GM21737 (cell line): ENCODE results near the gene CDH19.
"Not testable (repeated sequence)": the region's sequence is repeated elsewhere in the genome, so short reads cannot be mapped to it uniquely, and the experiment has no call there.

Source experiments
- ATAC-seq: cut with Tn5 transposase; IDR thresholded peaks from one replicate; pipeline ENCODE4 v1.9.1; 2021; ENCODE audit warnings: mild to moderate bottlenecking, moderate library complexity; ENCODE audit not compliant: unreplicated experiment

Gene CDH19

GRCh38 chr18:66564236-66564635 is 39.7 kb downstream of the CDH19 start:
- no peak for ATAC-seq

- ATAC-seq, result no peak
Observed at GRCh38 chr18:66562279-66562678, 41.6 kb downstream of the CDH19 start.

- no peak for ATAC-seq
Observed at GRCh38 chr18:66560094-66560493, 43.8 kb downstream of the CDH19 start.

- no peak for ATAC-seq
Observed at GRCh38 chr18:66558773-66559172, 45.1 kb downstream of the CDH19 start.

DNA sequence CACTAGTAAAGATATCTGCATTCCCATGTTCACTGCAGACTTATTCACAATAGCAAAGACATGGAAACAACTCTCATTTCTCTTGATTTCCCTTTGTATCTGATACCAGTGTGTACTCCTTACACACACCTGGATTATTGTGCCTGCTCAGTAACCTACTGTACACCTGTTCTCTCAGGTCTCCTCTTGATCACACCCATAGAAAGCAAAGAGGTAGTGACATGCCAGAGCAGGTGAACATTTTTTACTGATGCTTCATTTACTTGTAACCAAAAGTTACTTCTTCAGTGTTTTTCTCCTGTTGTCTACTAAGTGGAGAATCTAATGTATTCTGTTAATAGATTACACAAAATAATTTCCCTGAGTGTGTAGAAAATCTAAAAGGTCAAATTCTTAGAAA is 46.8 kb downstream of the CDH19 start:
- ATAC-seq, result no peak

DNA sequence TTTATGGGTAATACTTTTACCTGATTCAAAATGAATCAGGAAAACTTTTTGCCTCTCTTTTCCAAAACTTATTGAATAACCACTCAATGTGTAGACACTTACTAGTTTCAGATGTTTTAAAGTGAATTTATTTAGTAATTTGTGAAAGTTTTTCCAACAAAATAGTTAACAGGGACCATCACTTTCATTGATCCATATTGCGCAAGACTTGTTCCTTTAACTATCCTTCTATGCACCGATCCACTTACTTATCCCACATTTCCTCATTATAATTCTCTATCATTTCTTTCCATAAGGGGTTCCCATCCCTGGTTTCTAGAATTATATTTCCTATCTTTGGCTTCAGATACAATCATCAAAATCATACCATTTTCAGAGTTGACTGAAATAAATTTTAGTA is 48.3 kb downstream of the CDH19 start:
- no peak for ATAC-seq

- no peak for ATAC-seq
Observed at GRCh38 chr18:66553824-66554223, 50.1 kb downstream of the CDH19 start.

DNA sequence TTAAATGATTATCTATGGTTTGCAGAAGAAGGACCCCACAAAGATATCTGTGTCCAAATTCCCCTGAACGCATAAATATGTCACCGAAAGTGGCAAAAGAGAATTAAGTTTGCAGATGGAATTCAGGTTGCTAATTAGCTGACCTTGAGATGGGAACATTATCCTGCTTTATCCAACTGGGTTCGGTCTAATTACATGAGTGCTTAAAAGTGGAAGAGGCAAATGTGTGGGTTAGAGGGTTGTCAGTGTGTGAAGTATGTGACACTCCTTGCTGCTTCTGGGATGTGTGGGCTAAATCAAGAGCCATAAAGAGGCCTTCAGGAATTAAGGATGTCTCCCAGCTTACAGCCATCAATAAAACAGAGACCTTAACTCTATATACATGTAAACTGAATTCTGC is 53.5 kb downstream of the CDH19 start:
- ATAC-seq, result no peak

DNA sequence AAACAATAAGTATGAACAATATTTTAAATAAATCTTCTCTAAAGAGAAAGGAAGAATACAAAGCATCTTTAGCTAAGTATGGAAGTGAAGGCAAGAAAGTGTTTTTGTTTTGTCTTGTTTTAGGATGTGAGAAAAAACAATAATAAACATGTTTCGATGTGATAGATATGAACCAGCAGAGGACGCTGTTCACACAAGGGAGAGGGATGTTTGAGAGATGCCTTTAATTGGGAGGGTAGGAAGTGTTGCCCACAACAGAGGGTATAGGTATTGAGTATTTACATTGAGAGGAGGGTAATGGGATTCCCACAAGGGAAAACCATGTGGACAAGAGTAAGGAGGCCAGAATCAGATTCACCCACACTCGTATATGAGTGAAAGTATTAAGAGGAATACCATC is 55.1 kb downstream of the CDH19 start:
- ATAC-seq, result no peak

GRCh38 chr18:66534110-66534509 is 69.8 kb downstream of the CDH19 start:
- no peak for ATAC-seq

DNA sequence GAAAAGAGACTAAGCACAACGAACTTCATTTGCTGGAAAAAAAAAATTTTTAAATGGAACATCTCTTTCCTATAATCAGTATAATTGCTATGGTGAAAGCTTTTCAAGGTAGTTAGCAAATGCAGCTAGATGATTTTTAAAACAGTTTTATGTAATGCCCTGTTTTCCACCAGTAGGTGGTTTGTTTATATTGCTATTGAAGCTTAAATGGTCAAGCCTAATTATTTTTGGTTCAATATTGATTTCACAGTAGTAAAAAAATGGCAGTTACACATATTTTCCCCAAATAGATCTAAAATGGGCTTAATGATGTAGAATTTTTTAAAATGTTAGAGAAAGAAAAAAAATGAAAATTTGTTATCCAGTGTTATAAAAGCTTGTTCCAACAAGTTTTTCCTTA is 70.2 kb downstream of the CDH19 start:
- ATAC-seq, result no peak

GRCh38 chr18:66523219-66523991 is 80.5 kb downstream of the CDH19 start:
- no peak for ATAC-seq

DNA sequence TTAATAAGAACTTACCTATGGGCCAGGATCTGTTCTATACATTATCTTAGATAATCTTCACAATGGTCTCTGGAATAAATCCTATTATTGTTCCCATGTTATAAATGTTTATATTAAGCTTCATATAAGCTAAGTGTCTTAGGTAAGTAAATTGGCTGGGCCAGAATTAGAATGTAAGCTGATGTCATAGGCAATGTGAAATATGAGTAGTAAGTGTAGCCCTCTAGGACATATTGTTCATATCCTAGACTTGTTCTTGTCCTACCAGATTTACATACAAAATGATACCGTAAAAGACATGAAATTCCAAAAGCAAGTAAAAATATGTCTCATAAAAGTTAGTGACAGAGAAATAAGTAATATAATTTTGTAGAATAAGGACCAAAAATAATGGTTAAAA is 89.9 kb downstream of the CDH19 start:
- ATAC-seq, result no peak

DNA sequence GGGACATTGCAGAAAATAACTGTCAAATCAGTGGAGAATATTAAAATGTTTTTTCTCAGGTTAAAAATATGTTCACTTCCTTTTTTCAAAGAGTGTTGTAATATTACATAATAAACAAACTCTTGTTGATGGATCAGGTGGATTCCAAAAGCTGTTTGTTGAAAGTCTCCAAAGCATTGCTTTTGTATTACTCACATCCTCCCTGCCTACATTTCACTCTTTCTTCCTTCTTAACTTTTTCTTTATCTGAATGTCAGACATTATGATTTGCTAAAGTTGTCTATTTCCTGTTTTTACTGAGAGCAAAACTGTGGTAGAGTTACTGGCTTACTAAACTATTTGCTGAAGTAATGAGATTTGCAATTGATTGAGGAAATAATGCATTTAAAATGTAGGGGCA is 92.1 kb downstream of the CDH19 start:
- ATAC-seq, result no peak

DNA sequence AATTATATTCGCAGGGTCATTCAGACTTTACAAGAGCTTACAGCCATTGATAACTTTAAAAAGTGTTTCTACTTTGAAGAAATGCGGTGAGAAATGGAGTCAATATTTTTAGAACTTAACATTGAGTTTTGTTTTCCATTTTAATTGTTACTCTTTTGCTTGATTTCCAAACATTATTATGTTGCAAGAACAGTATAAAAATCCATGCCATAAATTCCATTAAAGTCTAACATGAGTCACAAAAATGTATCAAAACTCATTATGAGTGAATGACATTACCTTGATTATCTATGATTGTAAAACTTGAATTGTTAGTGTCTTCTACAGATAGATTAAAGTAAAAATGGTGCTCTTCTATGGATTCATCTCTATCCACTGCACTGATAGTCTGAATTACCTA is 92.6 kb downstream of the CDH19 start:
- no peak for ATAC-seq

DNA sequence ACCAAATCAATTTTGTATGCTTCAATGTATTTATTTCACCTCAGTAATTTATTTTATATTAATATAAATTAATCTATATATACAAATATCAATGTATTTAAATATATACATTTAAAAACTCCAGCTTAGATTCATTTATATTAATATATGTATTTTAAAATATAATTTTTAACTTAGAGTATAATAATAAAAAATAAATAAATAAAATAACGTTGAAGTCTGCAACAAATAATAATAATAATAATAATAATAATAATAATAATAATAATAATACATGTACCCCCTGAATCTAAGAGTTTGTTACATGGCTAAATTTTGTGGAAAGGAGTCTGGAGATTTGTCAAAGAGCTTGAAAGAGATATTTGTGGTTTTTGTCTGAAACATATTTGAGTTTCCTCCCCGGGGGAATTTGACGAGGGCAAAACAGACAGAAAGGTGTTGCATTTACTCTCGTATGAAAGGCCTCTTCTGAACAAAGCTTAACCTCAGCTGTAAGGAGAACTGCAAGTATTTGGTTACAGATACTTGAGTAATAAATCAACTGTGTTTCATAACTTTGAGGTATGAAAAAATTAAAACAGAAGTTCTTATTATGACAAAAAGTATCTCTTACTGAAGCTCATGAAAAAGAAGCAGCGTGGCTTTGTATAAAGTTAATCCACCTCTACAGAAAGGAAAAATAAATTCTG is 93.4 kb downstream of the CDH19 start:
- no peak for ATAC-seq

DNA sequence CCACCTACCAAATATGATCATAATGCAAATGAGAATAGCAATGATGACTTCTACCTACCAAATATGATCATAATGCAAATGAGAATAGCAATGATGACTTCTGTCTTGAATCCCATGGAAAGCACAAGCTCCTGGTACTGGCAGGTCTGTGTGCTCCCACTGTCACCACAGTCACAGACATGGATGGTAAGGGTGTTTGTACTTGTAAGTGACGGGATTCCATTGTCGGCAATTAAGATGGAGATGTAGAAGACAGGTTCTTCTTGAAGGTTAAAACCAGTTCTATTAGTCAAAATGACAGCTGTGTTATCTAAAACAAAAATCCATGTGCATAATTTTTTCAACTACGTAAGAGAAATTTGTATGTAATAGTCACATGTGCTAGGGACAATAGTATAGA is 95.0 kb downstream of the CDH19 start:
- ATAC-seq, result no peak

DNA sequence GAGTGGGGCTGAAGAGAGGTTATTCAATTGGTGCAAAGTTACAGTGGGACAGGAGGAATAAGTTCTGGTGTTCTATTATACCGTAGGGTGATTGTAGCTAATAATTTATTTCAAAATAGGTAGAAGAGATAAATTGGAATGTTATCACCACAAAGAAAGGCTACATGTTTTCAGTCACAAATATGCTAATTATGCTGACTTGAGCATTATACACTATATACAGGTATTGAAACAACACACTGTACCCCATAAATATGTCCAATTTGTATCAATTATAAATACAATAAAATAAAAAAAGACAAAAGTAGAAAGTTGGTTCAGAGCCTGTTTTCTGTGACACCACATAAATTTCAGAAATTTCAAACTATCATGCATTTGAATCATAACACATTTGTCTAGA is 97.7 kb downstream of the CDH19 start:
- no peak for ATAC-seq

- no peak for ATAC-seq
Observed at GRCh38 chr18:66497351-66497750, 106.5 kb downstream of the CDH19 start.

GRCh38 chr18:66495844-66496243 is 108.0 kb downstream of the CDH19 start:
- ATAC-seq, result no peak

- no peak for ATAC-seq
Observed at GRCh38 chr18:66473882-66474281, 130.0 kb downstream of the CDH19 start.

DNA sequence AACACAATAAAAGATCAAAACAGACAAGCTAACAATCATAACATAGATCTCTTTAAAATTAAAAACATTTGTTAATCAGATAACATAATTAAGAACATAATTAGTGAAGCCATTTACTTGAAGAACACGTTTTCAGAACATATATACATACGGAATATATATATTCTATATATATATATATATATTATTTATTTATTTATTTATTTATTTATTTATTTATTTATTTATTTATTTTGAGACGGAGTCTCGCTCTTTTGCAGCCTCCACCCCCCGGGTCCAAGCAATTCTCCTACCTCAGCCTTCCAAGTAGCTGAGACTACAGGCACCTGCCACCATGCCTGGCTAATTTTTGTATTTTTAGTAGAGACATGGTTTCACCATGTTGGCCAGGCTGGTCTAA is 137.7 kb downstream of the CDH19 start:
- not testable (repeated sequence) for ATAC-seq

- no peak for ATAC-seq
Observed at GRCh38 chr18:66461344-66461743, 142.5 kb downstream of the CDH19 start.
